Measurements from ENCODE around the gene IMPG2. TPM values are rescaled to one million over a fixed set of nuclear protein-coding genes. Genes with fewer than 3 reads are reported as not detected.

The IMPG2 gene
- total RNA-seq, 1 experiment from 2014 or later, result 0.04 TPM

DNA sequence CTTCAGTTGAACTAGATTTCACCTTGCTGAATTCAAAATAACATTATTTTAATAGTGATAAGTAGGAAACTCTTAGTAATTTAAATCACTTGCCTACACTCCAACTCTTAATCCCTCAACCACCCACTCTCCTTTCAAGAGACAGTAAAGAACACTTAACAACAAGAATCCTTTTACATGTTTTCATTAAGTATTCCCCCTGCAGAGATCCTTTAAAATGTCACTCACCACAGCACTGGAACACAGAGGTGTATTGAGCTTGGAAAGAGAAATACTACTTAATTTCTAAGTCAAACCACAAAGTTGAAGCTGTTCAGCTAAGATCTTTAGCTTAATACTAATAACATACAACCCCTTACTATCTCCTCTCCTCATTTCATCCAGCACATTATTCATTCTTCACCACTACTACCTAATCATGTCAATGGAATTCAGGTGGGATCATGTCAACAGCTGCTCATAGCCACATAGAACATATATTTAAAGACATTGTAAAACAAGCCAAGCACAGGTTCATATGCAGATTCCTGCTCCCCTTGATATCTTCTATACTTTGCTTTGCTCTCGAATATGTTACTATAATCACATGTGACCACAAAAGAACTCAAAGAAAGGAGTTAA, 40.5 kb downstream of the IMPG2 start:
- H3K9me3 ChIP-seq (ENCODE audit: control insufficient read depth, low read depth, low read length), result no peaks in the 10 kb centered on the region
- no CpG with 5 or more reads among the region's 1 CpG for WGBS (ENCODE audit: extremely low coverage, insufficient read length, low lambda C conversion rate)

More for the DNA sequence above, 40.5 kb downstream of the IMPG2 start:
- Mint-ChIP-seq H3K36me3 (ENCODE audit: insufficient read depth in 1 of 3, low read depth in 3 of 3) (no peaks in the 10 kb centered on the region), H3K4me1 (peaks cover 15 to 21% of the 10 kb centered on the region in 2 experiments), H3K4me3 (no peak overlapping the region), H3K27ac (no peak overlapping the region), H3K27me3 (ENCODE audit: low read depth) (peaks cover 27% of the 10 kb centered on the region), H3K9me3 (no peaks in the 10 kb centered on the region)
- Histone ChIP-seq H3K23me2 (ENCODE audit: insufficient read length, low read depth, low read length, poor library complexity, severe bottlenecking) (no peaks in the 10 kb centered on the region), H2BK5ac (ENCODE audit: insufficient read length, low read length) (no peak overlapping the region), H2AFZ (ENCODE audit: low read length) (no peak overlapping the region), H3K4me2 (ENCODE audit: insufficient read depth, insufficient read length, low read length) (no peak overlapping the region), H2BK15ac (ENCODE audit: low read depth, low read length) (no peak overlapping the region), H4K8ac (replicated peaks; ENCODE audit: insufficient read length, low read depth, low read length) (no peak overlapping the region), H3K23ac (ENCODE audit: insufficient read length, low read depth, low read length) (no peak overlapping the region), H3K14ac (ENCODE audit: insufficient read depth, low read length) (no peak overlapping the region), H3K4ac (ENCODE audit: low read depth, low read length) (no peak overlapping the region), H4K5ac (ENCODE audit: insufficient read length, low read depth, low read length) (no peak overlapping the region), H3T11ph (ENCODE audit: low read length) (no peak overlapping the region), H4K91ac (ENCODE audit: insufficient read length, low read depth, low read length) (no peak overlapping the region), H3K18ac (ENCODE audit: insufficient read length, low read depth, low read length) (no peak overlapping the region), H3K27ac (ENCODE audit: insufficient read length, low read depth, low read length) (no peak overlapping the region), H3K9ac (ENCODE audit: extremely low read depth, insufficient read length, low read length) (no peak overlapping the region), H4K20me1 (ENCODE audit: control insufficient read depth, insufficient read depth, insufficient read length) (no peaks in the 10 kb centered on the region), H2BK20ac (ENCODE audit: low read depth, low read length, poor library complexity, severe bottlenecking) (no peak overlapping the region), H3K4me1 (ENCODE audit: insufficient read depth, low read length) (no peaks in the 10 kb centered on the region; the same call in 1 of the 2 replicates), H3K27me3 (ENCODE audit: insufficient read depth, low read length) (peaks cover 3% of the 10 kb centered on the region; the same call in 1 of the 2 replicates), H3K79me1 (ENCODE audit: insufficient read depth, low read depth, low read length, poor library complexity, severe bottlenecking) (no peaks in the 10 kb centered on the region), H3K56ac (ENCODE audit: insufficient read length, low read depth, low read length) (no peak overlapping the region), H2BK120ac (ENCODE audit: low read depth, low read length, poor library complexity, severe bottlenecking) (no peak overlapping the region), H3K79me2 (ENCODE audit: insufficient read depth, low read length) (no peaks in the 10 kb centered on the region), H2BK12ac (ENCODE audit: insufficient read length, low read depth, low read length) (no peak overlapping the region), H2AK5ac (ENCODE audit: insufficient read length, low read length) (no peak overlapping the region)
- TF ChIP-seq, protein P1, sequence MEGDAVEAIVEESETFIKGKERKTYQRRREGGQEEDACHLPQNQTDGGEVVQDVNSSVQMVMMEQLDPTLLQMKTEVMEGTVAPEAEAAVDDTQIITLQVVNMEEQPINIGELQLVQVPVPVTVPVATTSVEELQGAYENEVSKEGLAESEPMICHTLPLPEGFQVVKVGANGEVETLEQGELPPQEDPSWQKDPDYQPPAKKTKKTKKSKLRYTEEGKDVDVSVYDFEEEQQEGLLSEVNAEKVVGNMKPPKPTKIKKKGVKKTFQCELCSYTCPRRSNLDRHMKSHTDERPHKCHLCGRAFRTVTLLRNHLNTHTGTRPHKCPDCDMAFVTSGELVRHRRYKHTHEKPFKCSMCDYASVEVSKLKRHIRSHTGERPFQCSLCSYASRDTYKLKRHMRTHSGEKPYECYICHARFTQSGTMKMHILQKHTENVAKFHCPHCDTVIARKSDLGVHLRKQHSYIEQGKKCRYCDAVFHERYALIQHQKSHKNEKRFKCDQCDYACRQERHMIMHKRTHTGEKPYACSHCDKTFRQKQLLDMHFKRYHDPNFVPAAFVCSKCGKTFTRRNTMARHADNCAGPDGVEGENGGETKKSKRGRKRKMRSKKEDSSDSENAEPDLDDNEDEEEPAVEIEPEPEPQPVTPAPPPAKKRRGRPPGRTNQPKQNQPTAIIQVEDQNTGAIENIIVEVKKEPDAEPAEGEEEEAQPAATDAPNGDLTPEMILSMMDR (conservative IDR thresholded peaks at IDR 0.05), result no peak
- no peak for DNase-seq

Measured in H9 (cell line).